GM21723 (cell line): ENCODE measurements around the gene HSPB6.
"Not testable (repeated sequence)": the region's sequence is repeated elsewhere in the genome, so short reads cannot be mapped to it uniquely, and the experiment has no call there.

Source experiments
- ATAC-seq: cut with Tn5 transposase; IDR thresholded peaks from one replicate; pipeline ENCODE4 v1.9.1; 2021; ENCODE audit warnings: mild to moderate bottlenecking, moderate library complexity; ENCODE audit not compliant: unreplicated experiment

The HSPB6 gene

DNA sequence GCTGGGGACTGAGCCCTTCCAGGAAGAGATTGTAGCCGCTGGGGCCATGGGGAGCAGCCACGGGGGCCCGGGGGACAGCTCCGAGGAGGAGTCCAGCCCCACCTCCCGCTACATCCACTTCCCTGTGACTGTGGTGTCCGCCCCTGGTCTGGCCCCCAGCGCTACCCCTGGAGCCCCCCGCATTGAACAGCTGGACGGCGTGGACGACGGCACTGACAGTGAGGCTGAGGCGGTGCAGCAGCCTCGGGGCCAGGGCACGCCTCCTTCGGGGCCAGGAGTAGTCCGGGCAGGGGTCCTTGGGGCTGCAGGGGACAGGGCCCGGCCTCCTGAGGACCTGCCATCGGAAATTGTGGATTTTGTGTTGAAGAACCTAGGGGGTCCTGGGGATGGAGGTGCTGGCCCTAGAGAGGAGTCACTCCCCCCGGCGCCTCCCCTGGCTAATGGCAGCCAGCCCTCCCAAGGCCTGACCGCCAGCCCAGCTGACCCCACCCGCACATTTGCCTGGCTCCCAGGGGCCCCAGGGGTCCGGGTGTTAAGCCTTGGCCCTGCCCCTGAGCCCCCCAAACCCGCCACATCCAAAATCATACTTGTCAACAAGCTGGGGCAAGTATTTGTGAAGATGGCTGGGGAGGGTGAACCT is 24.2 kb downstream of the HSPB6 start:
- no peak for ATAC-seq

DNA sequence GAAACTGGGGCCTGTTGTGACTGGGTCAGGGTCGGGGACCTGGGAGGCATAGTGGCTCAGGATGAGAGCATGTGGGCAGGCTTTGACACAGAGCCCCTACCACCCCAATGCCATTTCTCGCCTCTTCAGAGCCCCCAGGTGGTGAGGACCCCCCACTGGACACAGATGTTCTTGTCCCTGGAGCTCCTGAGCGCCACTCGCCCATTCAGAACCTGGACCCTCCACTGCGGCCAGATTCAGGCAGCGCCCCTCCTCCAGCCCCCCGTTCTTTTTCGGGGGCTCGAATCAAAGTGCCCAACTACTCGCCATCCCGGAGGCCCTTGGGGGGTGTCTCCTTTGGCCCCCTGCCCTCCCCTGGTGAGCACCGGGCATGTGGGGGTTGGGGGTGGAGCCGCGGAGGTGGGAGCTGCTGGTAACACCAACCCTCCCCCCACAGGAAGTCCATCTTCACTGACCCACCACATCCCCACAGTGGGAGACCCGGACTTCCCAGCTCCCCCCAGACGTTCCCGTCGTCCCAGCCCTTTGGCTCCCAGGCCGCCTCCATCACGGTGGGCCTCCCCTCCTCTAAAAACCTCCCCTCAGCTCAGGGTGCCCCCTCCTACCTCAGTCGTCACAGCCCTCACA is 24.9 kb downstream of the HSPB6 start:
- ATAC-seq, result no peak

- ATAC-seq, result no peak
Measured at GRCh38 chr19:35731353-35731752, 25.5 kb downstream of the HSPB6 start.

DNA sequence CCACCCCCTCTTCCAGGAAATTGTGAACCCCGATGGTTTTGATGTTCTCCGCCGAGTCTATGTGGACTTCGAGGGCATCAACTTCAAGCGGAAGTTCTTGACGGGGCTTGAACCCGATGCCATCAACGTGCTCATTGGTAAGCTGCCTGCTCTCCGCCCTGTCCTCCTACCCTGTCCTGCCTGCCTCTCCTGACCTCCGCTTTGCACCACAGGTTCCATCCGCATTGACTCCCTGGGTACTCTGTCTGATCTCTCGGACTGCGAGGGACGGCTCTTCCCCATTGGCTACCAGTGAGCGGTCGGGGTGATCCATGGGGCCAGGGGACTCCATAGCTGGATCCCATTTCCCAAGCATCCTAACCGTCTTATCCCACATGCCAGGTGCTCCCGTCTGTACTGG is 26.5 kb downstream of the HSPB6 start:
- ATAC-seq, result no peak

- ATAC-seq, result no peak
Measured at GRCh38 chr19:35729763-35730162, 27.1 kb downstream of the HSPB6 start.

DNA sequence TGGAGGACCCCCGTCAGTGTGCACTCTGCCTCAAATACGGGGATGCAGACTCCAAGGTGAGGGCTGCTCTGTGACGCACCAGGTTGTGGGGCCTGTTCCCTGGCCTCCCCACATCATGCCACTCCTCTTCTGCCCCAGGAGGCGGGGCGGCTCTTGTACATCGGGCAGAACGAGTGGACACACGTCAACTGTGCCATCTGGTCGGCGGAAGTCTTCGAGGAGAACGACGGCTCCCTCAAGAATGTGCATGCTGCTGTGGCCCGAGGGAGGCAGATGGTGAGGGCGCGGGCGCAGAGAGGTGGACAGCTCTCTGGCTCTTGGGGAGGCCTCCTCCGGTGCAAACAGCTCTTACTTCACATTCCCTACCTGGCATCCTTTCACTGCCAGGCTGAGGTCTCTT is 27.8 kb downstream of the HSPB6 start:
- ATAC-seq, result no peak

DNA sequence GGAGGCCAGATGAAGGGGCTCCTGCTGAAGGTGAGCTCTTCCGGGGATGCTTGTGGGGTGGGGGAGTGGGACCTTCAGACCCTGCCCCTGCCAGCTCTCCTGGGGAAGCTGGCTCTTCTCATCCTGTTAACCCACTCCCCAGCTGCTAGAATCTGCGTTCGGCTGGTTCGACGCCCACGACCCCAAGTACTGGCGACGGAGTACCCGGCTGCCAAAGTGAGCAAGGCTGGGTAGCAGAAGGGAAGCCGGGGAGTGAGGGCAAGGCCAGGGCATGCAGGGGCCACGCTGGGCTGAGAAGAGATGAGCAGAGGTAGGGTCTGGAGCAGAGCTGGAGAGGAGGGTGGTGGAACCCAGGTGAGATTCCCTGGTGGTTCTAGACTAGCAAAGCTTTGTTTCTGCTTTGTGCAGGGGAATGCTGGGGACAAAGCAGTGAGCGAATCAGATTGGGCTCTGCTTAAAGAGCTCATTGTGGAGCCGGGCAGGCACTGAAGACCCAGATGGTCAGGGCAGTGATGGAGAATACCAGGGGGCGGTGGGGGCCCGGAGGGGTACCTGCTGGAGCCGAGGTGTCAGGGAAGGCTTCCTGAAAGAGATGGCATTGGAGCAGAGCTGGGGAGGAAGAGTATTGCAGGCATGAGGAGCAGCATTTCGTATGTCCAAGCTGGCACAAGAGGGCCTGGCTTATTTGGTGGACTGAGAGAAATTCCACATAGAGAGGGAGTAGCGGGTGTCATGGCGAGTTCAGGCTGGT is 28.7 kb downstream of the HSPB6 start:
- ATAC-seq, result no peak

DNA sequence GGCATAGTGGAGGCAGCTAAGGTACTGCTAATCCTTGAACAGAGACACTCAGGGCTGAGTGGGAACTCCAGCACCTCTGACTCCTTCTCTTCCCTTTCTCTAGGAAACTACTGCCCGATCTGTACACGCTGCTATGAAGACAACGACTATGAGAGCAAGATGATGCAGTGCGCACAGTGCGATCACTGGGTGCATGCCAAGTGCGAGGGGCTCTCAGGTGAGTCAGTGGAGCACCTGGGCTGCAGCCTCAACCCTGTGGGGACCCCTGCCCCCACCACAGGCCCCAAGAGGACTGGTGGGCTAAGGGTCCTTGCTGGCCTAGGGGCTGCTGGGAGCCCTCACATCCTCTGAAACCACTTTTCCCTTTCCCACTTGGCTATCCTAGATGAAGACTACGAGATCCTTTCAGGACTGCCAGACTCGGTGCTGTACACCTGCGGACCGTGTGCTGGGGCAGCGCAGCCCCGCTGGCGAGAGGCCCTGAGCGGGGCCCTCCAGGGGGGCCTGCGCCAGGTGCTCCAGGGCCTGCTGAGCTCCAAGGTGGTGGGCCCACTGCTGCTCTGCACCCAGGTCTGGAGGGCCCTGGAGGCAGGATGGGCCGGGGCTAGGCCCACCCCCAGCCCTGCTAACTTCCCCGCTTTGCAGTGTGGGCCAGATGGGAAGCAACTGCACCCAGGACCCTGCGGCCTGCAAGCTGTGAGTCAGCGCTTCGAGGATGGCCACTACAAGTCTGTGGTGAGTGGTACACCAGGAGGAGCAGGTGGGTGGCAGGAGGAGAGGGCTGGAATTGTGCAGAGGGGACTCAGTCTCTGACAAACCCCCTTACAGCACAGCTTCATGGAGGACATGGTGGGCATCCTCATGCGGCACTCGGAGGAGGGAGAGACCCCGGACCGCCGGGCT is 29.5 kb downstream of the HSPB6 start:
- ATAC-seq, result no peak

DNA sequence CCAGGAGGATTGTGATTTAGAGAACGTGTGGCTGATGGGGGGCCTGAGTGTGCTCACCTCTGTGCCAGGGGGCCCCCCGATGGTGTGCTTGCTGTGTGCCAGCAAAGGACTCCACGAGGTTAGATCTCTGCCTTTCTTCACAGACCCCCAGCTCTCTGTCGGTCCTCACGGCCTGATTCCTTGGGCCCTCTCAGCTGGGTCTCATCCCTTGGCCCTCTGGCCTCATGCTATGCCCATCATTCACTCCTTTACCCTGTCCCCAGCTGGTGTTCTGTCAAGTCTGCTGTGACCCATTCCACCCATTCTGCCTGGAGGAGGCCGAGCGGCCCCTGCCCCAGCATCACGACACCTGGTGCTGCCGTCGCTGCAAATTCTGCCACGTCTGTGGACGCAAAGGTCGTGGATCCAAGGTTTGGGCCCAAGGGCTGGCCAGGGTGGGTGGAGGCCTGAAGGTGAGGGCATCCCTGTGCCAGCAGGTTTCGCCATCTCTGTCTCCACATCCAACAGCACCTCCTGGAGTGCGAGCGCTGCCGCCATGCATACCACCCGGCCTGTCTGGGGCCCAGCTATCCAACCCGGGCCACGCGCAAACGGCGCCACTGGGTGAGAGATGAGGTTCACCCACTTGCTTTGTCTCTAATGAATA is 31.5 kb downstream of the HSPB6 start:
- ATAC-seq, result no peak

DNA sequence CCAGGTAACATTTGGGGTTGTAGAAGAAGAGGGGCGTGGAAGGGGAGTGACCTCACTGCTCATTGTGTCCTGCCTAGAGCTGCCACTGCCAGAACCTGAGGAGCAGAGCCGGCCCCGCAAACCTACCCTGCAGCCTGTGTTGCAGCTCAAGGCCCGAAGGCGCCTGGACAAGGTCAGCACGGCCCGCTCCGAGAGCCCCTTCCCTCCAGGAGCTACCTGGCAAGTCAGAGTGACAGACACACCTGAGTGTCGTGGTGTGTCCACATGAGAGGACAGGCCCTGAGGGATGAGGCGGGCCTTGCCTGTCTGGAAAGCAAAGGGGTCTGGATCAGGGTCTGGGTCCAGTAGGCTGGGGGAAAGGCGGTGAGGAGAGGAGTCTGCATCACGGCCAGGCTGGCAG is 32.3 kb downstream of the HSPB6 start:
- no peak for ATAC-seq

GRCh38 chr19:35724132-35724531 is 32.7 kb downstream of the HSPB6 start:
- not testable (repeated sequence) for ATAC-seq

DNA sequence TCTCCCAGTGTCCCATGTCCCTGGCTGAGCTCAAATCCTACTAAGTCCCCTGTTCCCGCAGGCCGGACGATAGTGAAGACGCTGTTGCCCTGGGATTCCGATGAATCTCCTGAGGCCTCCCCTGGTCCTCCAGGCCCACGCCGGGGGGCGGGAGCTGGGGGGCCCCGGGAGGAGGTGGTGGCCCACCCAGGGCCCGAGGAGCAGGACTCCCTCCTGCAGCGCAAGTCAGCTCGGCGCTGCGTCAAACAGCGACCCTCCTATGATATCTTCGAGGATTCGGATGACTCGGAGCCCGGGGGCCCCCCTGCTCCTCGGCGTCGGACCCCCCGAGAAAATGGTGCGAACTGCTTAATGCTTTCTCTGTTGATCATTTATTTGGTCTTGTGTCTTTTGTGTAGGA is 33.2 kb downstream of the HSPB6 start:
- no peak for ATAC-seq

GRCh38 chr19:35722897-35723296 is 33.9 kb downstream of the HSPB6 start:
- ATAC-seq, result no peak

DNA sequence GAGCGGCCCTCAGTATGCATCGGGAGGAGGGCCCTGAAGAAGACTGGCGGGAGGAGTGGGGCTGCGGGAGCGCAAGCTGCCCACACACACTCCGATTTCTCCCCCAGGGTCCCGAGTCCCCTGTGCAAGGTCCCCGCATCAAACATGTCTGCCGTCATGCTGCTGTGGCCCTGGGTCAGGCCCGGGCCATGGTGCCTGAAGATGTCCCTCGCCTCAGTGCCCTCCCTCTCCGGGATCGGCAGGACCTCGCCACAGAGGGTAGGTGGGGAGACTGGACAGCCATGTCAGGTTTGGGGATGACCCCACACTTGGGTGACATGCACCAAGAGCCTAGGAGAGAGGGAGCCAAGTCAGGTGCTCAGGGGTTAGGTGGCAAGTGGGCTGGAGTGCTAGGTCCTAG is 34.4 kb downstream of the HSPB6 start:
- no peak for ATAC-seq

DNA sequence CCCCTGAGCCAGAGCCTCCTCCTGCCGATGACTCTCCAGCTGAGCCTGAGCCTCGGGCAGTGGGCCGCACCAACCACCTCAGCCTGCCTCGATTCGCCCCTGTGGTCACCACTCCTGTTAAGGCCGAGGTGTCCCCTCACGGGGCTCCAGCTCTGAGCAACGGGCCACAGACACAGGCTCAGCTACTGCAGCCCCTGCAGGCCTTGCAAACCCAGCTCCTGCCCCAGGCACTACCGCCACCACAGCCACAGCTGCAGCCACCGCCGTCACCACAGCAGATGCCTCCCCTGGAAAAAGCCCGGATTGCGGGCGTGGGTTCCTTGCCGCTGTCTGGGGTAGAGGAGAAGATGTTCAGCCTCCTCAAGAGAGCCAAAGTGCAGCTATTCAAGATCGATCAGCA is 35.5 kb downstream of the HSPB6 start:
- no peak for ATAC-seq

DNA sequence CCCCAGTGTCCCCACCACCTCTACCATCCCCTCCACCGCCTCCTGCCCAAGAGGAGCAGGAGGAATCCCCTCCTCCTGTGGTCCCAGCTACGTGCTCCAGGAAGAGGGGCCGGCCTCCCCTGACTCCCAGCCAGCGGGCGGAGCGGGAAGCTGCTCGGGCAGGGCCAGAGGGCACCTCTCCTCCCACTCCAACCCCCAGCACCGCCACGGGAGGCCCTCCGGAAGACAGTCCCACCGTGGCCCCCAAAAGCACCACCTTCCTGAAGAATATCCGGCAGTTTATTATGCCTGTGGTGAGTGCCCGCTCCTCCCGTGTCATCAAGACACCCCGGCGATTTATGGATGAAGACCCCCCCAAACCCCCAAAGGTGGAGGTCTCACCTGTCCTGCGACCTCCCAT is 36.2 kb downstream of the HSPB6 start:
- no peak for ATAC-seq

GRCh38 chr19:35720163-35720524 is 36.7 kb downstream of the HSPB6 start:
- ATAC-seq, result no peak

- no peak for ATAC-seq
Measured at GRCh38 chr19:35719402-35720162, 37.2 kb downstream of the HSPB6 start.

DNA sequence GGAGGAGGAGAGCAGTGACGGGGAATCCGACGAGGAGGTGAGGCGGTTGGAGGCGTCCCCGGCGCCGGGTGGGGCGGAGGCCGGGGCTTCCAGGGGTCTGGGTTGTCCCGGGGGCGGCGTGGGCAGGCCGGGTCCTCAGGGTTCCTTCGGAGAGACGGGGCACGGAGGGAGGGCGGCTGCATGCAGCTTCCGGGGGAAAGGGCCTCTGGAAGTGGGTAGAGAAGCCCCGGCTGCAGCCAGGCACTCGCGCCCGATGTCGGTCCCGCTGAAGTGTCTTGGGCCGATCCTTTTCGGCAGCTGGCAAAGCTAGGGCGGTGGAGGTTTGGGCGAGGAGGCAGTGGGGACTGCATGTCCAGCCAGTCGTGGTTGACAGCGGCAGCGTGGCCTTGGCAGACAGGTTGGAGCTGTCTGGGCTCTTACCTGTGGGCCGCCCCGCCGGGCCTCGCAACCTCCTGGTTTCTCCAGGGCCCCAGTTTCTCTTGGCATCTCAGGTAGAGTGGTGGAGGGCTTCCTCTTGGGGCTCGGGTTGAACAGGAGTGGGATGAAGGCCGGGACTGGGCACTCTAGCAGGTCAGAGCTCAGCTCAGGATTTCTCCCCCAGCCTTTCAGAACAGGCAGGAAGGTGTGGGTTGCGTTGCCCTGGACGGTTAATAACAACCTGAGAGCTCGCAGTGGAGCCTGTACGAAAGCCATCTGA is 38.3 kb downstream of the HSPB6 start:
- ATAC-seq, result peak; percentile 1
